Measurements from ENCODE around the gene FANCG. TPM values are rescaled to one million over a fixed set of nuclear protein-coding genes. Genes with fewer than 3 reads are reported as not detected.

Gene FANCG
- total and polyA plus RNA-seq, 2 donors from 2014 or later: 13.5 to 13.8 TPM

- H3K4me1 ChIP-seq (ENCODE audit: control insufficient read depth in 2 of 3, insufficient read depth in 2 of 3, low read depth in 1 of 3, low read length in 3 of 3): peaks cover 0 to 2% (median 0%) of the 10 kb centered on the region in 3 donors
- H3K36me3 ChIP-seq (ENCODE audit: control insufficient read depth in 2 of 3, insufficient read depth in 3 of 3, low read length in 3 of 3): no peaks in the 10 kb centered on the region
- FAIRE-seq: no peak
- no peak overlapping the region for H3K9ac ChIP-seq (ENCODE audit: low read length in 3 of 3)
- no peak for TF ChIP-seq CTCF (IDR thresholded peaks at IDR 0.05; ENCODE audit: borderline replicate concordance, extremely low read depth, insufficient read depth)
- H3K4me3 ChIP-seq (ENCODE audit: low read length in 3 of 3): no peak overlapping the region
- DNase-seq: no peak
- no peaks in the 10 kb centered on the region for H3K9me3 ChIP-seq (ENCODE audit: control insufficient read depth in 2 of 3, insufficient read depth in 1 of 3, low read length in 3 of 3)
- intact Hi-C loops (cut with DNase I): no loop called here
- H3K27ac ChIP-seq (ENCODE audit: low read depth in 2 of 2, low read length in 2 of 2): no peak overlapping the region
- no peaks in the 10 kb centered on the region for H3K27me3 ChIP-seq (ENCODE audit: control insufficient read depth, insufficient read depth, low read length)
Observed at GRCh38 chr9:35033101-35033500, 46.6 kb downstream of the FANCG start.

- Histone ChIP-seq H3K27me3 (ENCODE audit: control insufficient read depth, insufficient read depth, low read length) (no peaks in the 10 kb centered on the region), H3K9me3 (ENCODE audit: control insufficient read depth in 2 of 3, insufficient read depth in 1 of 3, low read length in 3 of 3) (no peaks in the 10 kb centered on the region), H3K36me3 (ENCODE audit: control insufficient read depth in 2 of 3, insufficient read depth in 3 of 3, low read length in 3 of 3) (no peaks in the 10 kb centered on the region), H3K4me1 (ENCODE audit: control insufficient read depth in 2 of 3, insufficient read depth in 2 of 3, low read depth in 1 of 3, low read length in 3 of 3) (no peaks in the 10 kb centered on the region), H3K4me3 (ENCODE audit: low read length in 3 of 3) (no peak overlapping the region), H3K27ac (ENCODE audit: low read depth in 2 of 2, low read length in 2 of 2) (no peak overlapping the region), H3K9ac (ENCODE audit: low read length in 3 of 3) (no peak overlapping the region)
- intact Hi-C loops (cut with DNase I): no loop called here
- DNase-seq (no peak), FAIRE-seq (no peak)
- TF ChIP-seq CTCF (IDR thresholded peaks at IDR 0.05; ENCODE audit: borderline replicate concordance, extremely low read depth, insufficient read depth): no peak
Observed at GRCh38 chr9:35029852-35030251, 49.9 kb downstream of the FANCG start.

GRCh38 chr9:35029241-35029640 is 50.5 kb downstream of the FANCG start:
- no peaks in the 10 kb centered on the region for H3K27me3 ChIP-seq (ENCODE audit: control insufficient read depth, insufficient read depth, low read length)
- no peak overlapping the region for H3K27ac ChIP-seq (ENCODE audit: low read depth in 2 of 2, low read length in 2 of 2)
- no peaks in the 10 kb centered on the region for H3K4me1 ChIP-seq (ENCODE audit: control insufficient read depth in 2 of 3, insufficient read depth in 2 of 3, low read depth in 1 of 3, low read length in 3 of 3)
- intact Hi-C loops (cut with DNase I): no loop called here
- no peak overlapping the region for H3K9ac ChIP-seq (ENCODE audit: low read length in 3 of 3)
- no peaks in the 10 kb centered on the region for H3K9me3 ChIP-seq (ENCODE audit: control insufficient read depth in 2 of 3, insufficient read depth in 1 of 3, low read length in 3 of 3)
- H3K4me3 ChIP-seq (ENCODE audit: low read length in 3 of 3): no peak overlapping the region
- DNase-seq (no peak), FAIRE-seq (no peak)
- TF ChIP-seq CTCF (IDR thresholded peaks at IDR 0.05; ENCODE audit: borderline replicate concordance, extremely low read depth, insufficient read depth): no peak
- no peaks in the 10 kb centered on the region for H3K36me3 ChIP-seq (ENCODE audit: control insufficient read depth in 2 of 3, insufficient read depth in 3 of 3, low read length in 3 of 3)

GRCh38 chr9:35028341-35028740 is 51.4 kb downstream of the FANCG start:
- H3K27ac ChIP-seq (ENCODE audit: low read depth in 2 of 2, low read length in 2 of 2): no peak overlapping the region
- intact Hi-C loops (cut with DNase I): no loop called here
- no peak for DNase-seq
- peaks cover 0 to 3% (median 0%) of the 10 kb centered on the region in 3 donors for H3K36me3 ChIP-seq (ENCODE audit: control insufficient read depth in 2 of 3, insufficient read depth in 3 of 3, low read length in 3 of 3)
- TF ChIP-seq CTCF (IDR thresholded peaks at IDR 0.05; ENCODE audit: borderline replicate concordance, extremely low read depth, insufficient read depth): no peak
- H3K9me3 ChIP-seq (ENCODE audit: control insufficient read depth in 2 of 3, insufficient read depth in 1 of 3, low read length in 3 of 3): no peaks in the 10 kb centered on the region
- no peak overlapping the region for H3K9ac ChIP-seq (ENCODE audit: low read length in 3 of 3)
- FAIRE-seq: no peak
- no peak overlapping the region for H3K4me3 ChIP-seq (ENCODE audit: low read length in 3 of 3)
- no peaks in the 10 kb centered on the region for H3K27me3 ChIP-seq (ENCODE audit: control insufficient read depth, insufficient read depth, low read length)
- no peaks in the 10 kb centered on the region for H3K4me1 ChIP-seq (ENCODE audit: control insufficient read depth in 2 of 3, insufficient read depth in 2 of 3, low read depth in 1 of 3, low read length in 3 of 3)

Measured in kidney (tissue), 14 donors.